ENCODE data around the gene HDAC9. TPM values are rescaled to one million over a fixed set of nuclear protein-coding genes. Genes with fewer than 3 reads are reported as not detected.

Gene HDAC9
- total and polyA plus RNA-seq, 7 donors, result 0.38 to 34.2 (median 16.8) TPM

DNA sequence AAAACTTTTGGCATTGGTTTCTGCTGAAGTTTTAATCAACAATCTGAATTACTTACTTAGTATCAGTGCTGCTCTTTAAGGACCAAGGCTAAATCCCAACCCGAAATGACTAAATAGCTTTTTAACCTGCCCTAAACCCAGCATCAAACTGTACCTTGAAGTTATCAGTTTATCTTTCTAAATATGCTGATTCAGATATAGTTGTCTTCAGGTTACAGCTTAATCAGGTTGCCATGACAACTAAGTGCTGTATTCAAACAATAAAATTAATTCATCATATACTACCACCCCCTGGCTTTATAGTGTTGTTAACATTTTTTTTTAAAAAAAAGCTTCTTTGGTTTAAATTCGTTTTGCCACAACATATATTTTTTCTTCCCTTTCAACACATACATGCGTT, 382.3 kb downstream of the HDAC9 start:
- H3K4me3 ChIP-seq, result no peak overlapping the region
- no peaks in the 10 kb centered on the region for H3K4me1 ChIP-seq
- 84 to 88% (median 86%) methylated on average over 3 of the region's 3 CpGs for WGBS, 3 donors
- intact Hi-C loops (cut with DNase I), result no loop called here
- H3K36me3 ChIP-seq (ENCODE audit: insufficient read depth in 1 of 2, low read depth in 1 of 2), result no peaks in the 10 kb centered on the region
- H3K9me3 ChIP-seq, result no peaks in the 10 kb centered on the region
- ATAC-seq (no peak), DNase-seq (no peak)
- H3K27ac ChIP-seq, result no peak overlapping the region
- no peaks in the 10 kb centered on the region for H3K27me3 ChIP-seq (ENCODE audit: insufficient read depth in 3 of 3, low read length in 2 of 3)
- TF ChIP-seq, protein P1, sequence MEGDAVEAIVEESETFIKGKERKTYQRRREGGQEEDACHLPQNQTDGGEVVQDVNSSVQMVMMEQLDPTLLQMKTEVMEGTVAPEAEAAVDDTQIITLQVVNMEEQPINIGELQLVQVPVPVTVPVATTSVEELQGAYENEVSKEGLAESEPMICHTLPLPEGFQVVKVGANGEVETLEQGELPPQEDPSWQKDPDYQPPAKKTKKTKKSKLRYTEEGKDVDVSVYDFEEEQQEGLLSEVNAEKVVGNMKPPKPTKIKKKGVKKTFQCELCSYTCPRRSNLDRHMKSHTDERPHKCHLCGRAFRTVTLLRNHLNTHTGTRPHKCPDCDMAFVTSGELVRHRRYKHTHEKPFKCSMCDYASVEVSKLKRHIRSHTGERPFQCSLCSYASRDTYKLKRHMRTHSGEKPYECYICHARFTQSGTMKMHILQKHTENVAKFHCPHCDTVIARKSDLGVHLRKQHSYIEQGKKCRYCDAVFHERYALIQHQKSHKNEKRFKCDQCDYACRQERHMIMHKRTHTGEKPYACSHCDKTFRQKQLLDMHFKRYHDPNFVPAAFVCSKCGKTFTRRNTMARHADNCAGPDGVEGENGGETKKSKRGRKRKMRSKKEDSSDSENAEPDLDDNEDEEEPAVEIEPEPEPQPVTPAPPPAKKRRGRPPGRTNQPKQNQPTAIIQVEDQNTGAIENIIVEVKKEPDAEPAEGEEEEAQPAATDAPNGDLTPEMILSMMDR (IDR thresholded peaks at IDR 0.05), result no peak

DNA sequence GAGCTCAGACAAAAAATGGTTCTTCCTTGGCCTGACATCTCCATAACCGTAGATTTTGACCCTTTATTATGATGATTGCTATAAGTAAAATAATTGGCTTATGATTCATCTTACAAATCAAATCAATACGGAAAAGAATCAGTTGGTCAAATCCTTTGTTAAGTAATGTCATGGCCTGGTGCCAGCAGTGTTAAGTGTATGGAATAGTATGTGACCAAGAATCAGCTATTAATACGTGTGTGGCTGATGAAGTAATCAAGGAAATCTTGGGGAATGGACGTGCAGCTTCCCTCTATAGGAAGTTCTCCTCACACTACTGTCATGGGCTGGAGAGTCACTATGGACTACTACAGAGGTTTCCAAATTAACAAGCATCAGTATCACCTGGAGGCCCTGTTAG, 391.3 kb downstream of the HDAC9 start:
- WGBS, 3 donors, result 85 to 90% (median 86%) methylated on average over 4 of the region's 4 CpGs
- Histone ChIP-seq H3K36me3 (ENCODE audit: insufficient read depth in 1 of 2, low read depth in 1 of 2) (no peaks in the 10 kb centered on the region), H3K9me3 (no peaks in the 10 kb centered on the region), H3K4me1 (no peaks in the 10 kb centered on the region), H3K27me3 (ENCODE audit: insufficient read depth in 3 of 3, low read length in 2 of 3) (no peaks in the 10 kb centered on the region), H3K27ac (no peak overlapping the region), H3K4me3 (no peak overlapping the region)
- TF ChIP-seq, protein P1 (IDR thresholded peaks at IDR 0.05), result no peak
- intact Hi-C loops (cut with DNase I), result no loop called here
- DNase-seq, result no peak
- no peak for ATAC-seq

DNA sequence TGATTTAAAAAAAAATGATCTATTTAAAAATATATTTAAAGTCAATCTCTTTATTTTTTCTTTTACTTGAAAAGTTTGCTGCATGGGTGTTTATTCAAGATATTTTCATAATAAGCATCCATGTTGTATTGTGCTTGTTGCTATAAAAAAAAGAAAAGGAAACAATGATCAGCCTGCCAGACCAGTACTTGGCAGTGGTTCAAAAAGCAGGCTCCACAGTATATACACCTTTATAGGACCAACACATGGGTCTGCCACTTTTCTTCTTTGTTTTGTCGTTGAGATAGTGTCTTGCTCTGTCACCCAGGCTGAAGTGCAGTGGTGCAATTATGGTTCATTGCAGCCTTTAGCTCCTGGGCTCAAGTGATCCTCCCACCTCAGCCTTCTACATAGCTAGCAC, 393.9 kb downstream of the HDAC9 start:
- intact Hi-C loops (cut with DNase I), result no loop called here
- 38 to 52% (median 51%) methylated on average over 1 of the region's 1 CpG for WGBS, 3 donors
- no peak for ATAC-seq

DNA sequence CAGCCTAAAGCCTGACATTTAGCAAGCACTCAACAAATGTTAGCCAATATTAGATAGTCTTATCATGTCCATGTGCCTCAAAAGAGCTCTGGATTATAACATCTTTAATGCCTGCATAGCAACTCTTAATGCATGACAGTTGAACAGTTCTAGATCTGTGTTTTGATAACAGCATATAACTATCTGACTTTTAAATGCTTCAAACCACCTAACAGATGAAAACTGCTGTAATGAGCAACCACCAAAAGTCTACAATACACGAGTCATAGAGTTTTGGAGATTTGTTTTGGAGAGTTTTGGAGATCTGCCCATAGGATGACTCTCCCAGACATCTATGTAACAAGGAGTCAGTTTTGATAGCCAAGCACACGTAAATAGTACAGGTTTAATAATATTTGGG, 394.6 kb downstream of the HDAC9 start:
- Histone ChIP-seq H3K4me3 (no peak overlapping the region), H3K9me3 (no peaks in the 10 kb centered on the region), H3K27ac (no peak overlapping the region), H3K27me3 (ENCODE audit: insufficient read depth in 3 of 3, low read length in 2 of 3) (no peaks in the 10 kb centered on the region), H3K4me1 (no peaks in the 10 kb centered on the region), H3K36me3 (ENCODE audit: insufficient read depth in 1 of 2, low read depth in 1 of 2) (no peaks in the 10 kb centered on the region)
- WGBS, 3 donors, result 50 to 60% (median 55%) methylated on average over 2 of the region's 2 CpGs
- TF ChIP-seq, protein P1 (IDR thresholded peaks at IDR 0.05), result no peak
- intact Hi-C loops (cut with DNase I), result no loop called here
- DNase-seq (no peak), ATAC-seq (no peak)

More for the DNA sequence above, 393.9 kb downstream of the HDAC9 start:
- no peaks in the 10 kb centered on the region for H3K27me3 ChIP-seq (ENCODE audit: insufficient read depth in 3 of 3, low read length in 2 of 3)
- H3K4me1 ChIP-seq, result no peaks in the 10 kb centered on the region
- H3K36me3 ChIP-seq (ENCODE audit: insufficient read depth in 1 of 2, low read depth in 1 of 2), result no peaks in the 10 kb centered on the region
- H3K27ac ChIP-seq, result no peak overlapping the region
- H3K9me3 ChIP-seq, result no peaks in the 10 kb centered on the region
- H3K4me3 ChIP-seq, result no peak overlapping the region
- no peak for DNase-seq
- TF ChIP-seq, protein P1 (IDR thresholded peaks at IDR 0.05), result no peak

DNA sequence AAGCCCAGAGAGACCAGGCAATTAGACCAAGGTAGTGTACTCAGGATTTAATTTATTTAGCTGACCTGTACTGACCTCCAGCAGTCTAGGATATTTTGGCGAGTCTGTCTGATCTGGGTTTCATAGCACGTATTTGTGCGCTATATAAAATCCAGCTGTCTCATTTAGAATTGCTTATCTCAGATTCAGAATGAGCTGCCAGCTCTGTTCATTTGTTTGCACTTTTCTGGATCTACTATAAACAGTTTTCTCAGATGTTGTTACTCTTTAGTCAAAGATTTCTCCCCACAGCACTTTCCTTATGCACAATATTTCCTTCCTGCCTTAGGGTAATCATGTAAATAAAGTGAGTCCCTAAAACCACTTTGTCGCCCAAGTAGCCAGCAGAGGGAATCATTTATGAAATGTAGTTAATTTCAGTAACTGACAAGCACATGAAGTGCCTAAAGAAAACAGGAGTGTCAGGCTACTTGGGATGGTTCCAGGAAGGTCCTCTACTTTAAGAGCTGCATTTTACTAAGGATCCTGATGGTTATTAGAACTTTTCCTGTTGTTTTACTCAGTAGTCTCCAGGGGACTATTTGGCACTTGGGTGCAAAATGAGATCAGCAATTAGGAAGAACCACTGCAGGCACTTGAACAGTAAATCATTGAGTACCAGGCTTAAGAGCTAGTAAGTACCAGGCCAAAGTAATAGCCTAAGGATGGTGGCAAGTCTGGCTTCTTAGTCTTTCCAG, 395.5 kb downstream of the HDAC9 start:
- ATAC-seq, result no peak
- WGBS, 3 donors, result 59 to 73% (median 62%) methylated on average over 4 of the region's 4 CpGs

More for the DNA sequence above, 395.5 kb downstream of the HDAC9 start:
- H3K36me3 ChIP-seq (ENCODE audit: insufficient read depth in 1 of 2, low read depth in 1 of 2), result no peaks in the 10 kb centered on the region
- H3K4me1 ChIP-seq, result no peaks in the 10 kb centered on the region
- DNase-seq, result no peak
- no peaks in the 10 kb centered on the region for H3K9me3 ChIP-seq
- intact Hi-C loops (cut with DNase I), result no loop called here
- no peak overlapping the region for H3K27ac ChIP-seq
- H3K4me3 ChIP-seq, result no peak overlapping the region
- no peaks in the 10 kb centered on the region for H3K27me3 ChIP-seq (ENCODE audit: insufficient read depth in 3 of 3, low read length in 2 of 3)
- TF ChIP-seq, protein P1 (IDR thresholded peaks at IDR 0.05), result no peak
